Effector memory CD4-positive, alpha-beta T cell (primary cell): Measurements from ENCODE around the gene MTERF4.

Source experiments
- DNase-seq, 3 donors: peaks; one replicate each; pipeline ENCODE4 v3.0.0-alpha.2; 2020
- H3K27ac ChIP-seq: 2 replicates; pipeline ENCODE4 v1.7.0; 2013; ENCODE audit warnings: mild to moderate bottlenecking, low read length, moderate library complexity; ENCODE audit not compliant: insufficient read depth, poor library complexity, severe bottlenecking
- H3K27me3 ChIP-seq: replicated peaks from 2 replicates; pipeline ENCODE4 v1.7.0; 2013; ENCODE audit warnings: mild to moderate bottlenecking, low read length; ENCODE audit not compliant: insufficient read depth, control insufficient read depth, poor library complexity, severe bottlenecking
- H3K36me3 ChIP-seq: 2 replicates; pipeline ENCODE4 v1.7.0; 2013; ENCODE audit warnings: mild to moderate bottlenecking, low read length, moderate library complexity; ENCODE audit not compliant: control insufficient read depth, insufficient read depth
- H3K4me1 ChIP-seq: 2 replicates; pipeline ENCODE4 v1.7.0; 2013; ENCODE audit warnings: low read length, mild to moderate bottlenecking; ENCODE audit not compliant: control insufficient read depth, insufficient read depth, poor library complexity, severe bottlenecking
- H3K4me3 ChIP-seq: 2 replicates; pipeline ENCODE4 v1.7.0; 2013; ENCODE audit warnings: low read length, low read depth, mild to moderate bottlenecking; ENCODE audit not compliant: insufficient read depth, poor library complexity, severe bottlenecking
- H3K9me3 ChIP-seq: 2 replicates; pipeline ENCODE4 v1.7.0; 2013; ENCODE audit warnings: mild to moderate bottlenecking, low read length, moderate library complexity; ENCODE audit not compliant: control insufficient read depth

The MTERF4 gene

DNA sequence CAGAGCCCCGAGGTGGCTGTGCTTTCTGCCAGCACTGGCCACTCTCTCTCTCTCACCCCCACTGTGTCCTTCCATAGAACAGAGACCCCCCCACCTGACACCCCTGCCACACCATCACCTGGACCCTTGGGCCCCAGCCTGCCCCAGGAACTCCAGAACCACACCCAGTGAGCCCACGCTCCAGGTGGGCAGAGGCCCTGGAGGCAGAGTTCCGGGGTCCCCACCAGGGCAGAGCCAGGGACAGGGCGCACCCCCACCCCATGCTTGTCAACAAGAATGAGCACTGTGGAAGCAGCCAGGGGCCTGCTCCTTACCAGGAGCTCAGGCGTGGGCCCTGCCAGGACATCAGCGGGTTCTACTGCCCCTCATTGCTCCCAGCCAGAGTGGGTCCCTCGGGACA lies 32.6 kb upstream of the MTERF4 start:
- H3K36me3 ChIP-seq = peaks cover 34% of the 10 kb centered on the region
- H3K4me1 ChIP-seq = no peaks in the 10 kb centered on the region
- no peak overlapping the region for H3K4me3 ChIP-seq
- no peak overlapping the region for H3K27ac ChIP-seq
- H3K27me3 ChIP-seq = no peaks in the 10 kb centered on the region
- no peaks in the 10 kb centered on the region for H3K9me3 ChIP-seq
- DNase-seq = no peak

DNA sequence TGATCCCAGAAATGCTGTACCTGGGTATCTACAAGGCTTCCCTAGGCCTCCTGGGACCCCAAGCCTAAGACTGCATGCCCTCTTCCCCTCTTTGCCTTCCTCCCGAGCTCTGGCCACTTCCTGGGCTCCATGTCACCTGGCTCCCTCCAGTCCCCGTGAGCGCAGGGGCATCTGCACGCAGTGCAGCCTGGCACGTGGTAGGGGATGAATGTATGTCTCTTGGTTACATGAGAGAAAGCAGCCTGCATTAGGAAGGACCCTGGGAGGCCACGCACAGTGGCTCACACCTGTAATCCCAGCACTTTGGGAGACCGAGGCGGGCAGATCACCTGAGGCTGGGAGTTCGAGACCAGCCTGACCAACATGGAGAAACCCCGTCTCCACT lies 31.3 kb upstream of the MTERF4 start:
- Histone ChIP-seq H3K4me3 (no peak overlapping the region), H3K4me1 (peaks cover 1% of the 10 kb centered on the region), H3K27me3 (no peaks in the 10 kb centered on the region), H3K9me3 (no peaks in the 10 kb centered on the region), H3K36me3 (peaks cover 27% of the 10 kb centered on the region), H3K27ac (no peak overlapping the region)
- no peak for DNase-seq

DNA sequence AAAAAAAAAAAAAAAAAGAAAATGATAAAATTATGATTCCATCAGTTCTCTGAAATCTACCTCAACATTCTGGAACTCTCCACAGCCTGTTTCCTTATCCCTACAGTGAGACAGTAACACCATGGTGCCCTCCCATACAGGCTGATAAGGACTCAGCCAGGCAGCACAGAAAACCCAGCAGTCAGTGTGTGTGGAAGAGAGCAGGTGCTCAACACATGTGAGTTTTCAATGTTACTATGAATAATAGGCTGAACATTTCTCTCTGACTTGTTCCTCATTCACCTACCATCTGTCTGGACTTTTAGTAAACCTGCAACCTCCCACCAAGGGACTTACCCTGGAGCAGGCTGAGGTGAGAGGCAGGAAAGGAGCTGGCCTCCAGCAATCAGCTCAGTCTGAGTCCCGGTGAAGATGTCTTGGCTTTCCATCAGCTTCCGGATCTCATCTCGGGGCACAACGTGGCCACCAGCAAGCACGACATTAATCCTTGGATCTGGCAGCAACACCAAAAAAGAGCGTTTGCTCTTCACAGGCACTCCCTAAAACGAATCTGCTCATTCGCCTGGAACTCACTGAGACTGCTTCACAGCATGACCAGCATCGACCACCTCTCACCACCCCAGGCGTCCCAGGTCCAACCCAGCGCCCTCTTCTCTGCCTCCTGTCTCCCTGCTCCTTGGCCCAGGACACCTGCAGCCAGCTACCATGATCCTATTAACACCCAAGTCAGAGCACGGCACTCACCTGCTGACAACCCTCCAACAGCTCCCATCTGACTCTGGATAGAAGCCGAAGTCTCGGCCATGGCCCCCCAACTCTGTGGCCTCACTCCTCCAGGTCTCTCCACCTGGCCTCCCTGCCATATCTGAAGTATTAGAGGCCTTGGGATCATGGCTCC lies 30.7 kb upstream of the MTERF4 start:
- H3K27me3 ChIP-seq = no peaks in the 10 kb centered on the region
- peaks cover 21% of the 10 kb centered on the region for H3K36me3 ChIP-seq
- no peaks in the 10 kb centered on the region for H3K9me3 ChIP-seq
- peaks cover 8% of the 10 kb centered on the region for H3K4me1 ChIP-seq
- H3K4me3 ChIP-seq = no peak overlapping the region
- no peak overlapping the region for H3K27ac ChIP-seq
- no peak for DNase-seq

DNA sequence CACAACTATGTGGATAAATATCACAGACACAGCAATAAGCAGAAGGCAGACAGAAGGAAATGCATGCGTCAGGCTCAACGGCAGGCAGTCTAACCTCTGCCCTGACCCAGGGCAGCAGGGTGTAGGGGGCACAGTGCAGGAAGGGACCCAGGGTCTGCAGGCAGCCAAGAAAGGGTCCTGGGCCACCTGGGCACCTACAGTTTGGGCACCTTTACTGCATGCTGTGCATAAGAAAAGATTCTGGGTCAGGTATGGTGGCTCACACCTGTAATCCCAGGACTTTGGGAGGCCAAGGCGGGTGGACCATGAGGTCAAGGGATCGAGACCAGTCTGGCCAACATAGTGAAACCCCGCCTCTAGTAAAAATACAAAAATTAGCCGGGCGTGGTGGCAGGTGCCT lies 29.4 kb upstream of the MTERF4 start:
- H3K4me1 ChIP-seq = peaks cover 12% of the 10 kb centered on the region
- H3K9me3 ChIP-seq = no peaks in the 10 kb centered on the region
- H3K27me3 ChIP-seq = no peaks in the 10 kb centered on the region
- DNase-seq = no peak
- H3K27ac ChIP-seq = no peak overlapping the region
- H3K36me3 ChIP-seq = peaks cover 9% of the 10 kb centered on the region
- no peak overlapping the region for H3K4me3 ChIP-seq

DNA sequence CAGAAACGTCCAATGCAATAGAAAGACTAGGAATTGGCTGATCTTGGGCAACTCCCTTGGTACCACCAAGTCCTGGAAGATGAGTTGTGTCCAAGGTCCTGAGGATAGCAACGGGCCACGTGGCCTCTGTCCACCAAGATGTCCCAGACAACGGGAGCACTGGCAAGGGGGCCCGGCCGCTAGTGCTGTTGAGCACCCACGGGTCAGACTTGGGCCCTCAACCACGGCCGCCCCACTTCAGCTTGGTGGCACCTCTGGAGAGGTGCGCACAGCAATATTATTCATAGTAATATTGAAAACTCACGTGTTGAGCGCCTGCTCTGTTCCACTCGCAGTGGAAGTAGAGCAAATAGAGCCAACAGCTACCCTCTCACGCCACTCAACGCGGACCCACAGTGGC lies 28.2 kb upstream of the MTERF4 start:
- no peak overlapping the region for H3K27ac ChIP-seq
- no peak overlapping the region for H3K4me3 ChIP-seq
- no peaks in the 10 kb centered on the region for H3K36me3 ChIP-seq
- no peaks in the 10 kb centered on the region for H3K9me3 ChIP-seq
- DNase-seq = no peak
- H3K4me1 ChIP-seq = peaks cover 12% of the 10 kb centered on the region
- no peaks in the 10 kb centered on the region for H3K27me3 ChIP-seq

DNA sequence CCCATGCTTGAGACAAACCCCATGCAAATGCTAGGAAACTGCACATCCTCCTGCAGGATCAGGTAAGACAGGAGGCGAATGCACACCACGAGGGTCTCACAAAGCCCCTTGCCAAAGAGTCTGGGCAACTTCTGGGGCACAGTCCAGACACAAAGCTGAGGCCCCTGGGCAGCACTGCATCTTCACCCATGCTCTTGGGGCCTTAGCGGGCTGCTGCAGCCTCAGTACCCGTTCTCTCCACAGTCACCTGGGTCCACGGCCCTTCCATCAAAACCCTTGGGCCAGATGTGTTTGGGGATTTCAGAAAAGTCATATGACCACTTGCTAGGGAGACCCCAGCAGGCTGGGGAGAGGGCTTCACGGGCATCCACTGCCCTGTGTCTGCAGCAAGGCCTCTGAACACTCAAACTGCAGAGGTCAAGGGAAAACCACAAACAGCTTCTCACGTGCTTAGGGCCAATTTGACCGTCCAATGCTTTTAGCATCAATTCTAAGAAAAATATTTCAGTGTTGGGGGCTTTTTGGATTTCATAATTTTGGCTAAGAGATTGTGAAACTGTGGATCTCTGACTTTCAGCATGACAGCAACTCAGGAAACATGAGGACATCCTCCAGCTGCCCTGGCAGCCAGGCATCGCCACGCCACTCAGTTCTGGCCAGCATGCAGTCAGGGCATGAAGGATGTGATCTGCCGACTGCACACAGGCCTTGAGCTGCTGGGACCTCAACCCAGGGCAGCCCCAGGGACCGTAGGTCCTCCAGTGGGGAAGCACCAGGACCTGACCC lies 27.2 kb upstream of the MTERF4 start:
- no peaks in the 10 kb centered on the region for H3K36me3 ChIP-seq
- no peak for DNase-seq
- H3K27ac ChIP-seq = no peak overlapping the region
- no peaks in the 10 kb centered on the region for H3K9me3 ChIP-seq
- H3K27me3 ChIP-seq = no peaks in the 10 kb centered on the region
- H3K4me1 ChIP-seq = peaks cover 12% of the 10 kb centered on the region
- H3K4me3 ChIP-seq = no peak overlapping the region

DNA sequence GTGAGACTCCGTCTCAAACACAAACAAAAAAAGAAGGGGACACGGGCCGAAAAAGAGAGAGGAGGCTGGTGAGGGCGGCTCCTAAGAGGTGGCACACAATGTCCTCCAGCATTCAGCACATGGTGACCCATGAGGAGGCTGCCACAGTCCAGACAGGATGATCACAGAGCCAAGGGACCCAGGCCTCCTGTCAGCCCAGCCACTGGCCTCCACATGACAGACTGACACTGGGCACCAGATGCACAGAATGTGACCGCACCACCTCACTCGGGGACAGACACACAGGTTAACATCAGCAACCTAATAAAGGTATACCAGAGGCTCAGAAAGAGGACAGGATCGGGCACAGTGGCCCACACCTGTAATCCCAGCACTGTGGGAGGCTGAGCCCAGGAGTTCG lies 26.2 kb upstream of the MTERF4 start:
- peak overlapping the region; percentile 45 for H3K27ac ChIP-seq
- H3K36me3 ChIP-seq = no peaks in the 10 kb centered on the region
- no peak overlapping the region for H3K4me3 ChIP-seq

DNA sequence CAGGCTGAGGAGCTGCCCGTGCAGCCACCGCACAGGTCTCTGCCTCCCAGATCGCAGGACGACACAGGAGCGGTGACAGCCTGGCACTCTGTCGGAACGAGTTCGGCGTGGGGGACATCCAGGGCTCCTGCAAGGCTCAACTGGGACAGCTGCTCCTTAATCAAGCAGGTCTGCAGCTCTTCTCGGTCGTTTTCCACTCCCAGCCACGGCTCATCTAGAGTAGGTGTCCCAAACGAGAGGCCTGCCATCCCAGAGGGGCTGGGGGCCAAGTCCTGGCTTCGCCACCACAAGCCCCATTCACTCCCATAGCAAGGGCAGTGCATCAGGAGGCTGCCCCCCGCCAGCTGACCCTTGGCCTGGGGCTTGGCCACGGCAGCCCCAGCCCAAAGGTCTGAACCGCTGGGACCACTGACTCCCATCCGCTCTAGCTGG lies 24.7 kb upstream of the MTERF4 start:
- Histone ChIP-seq H3K27ac (peak overlapping the region; percentile 13), H3K36me3 (no peaks in the 10 kb centered on the region)

More for the DNA sequence above, 26.2 kb upstream of the MTERF4 start:
- no peaks in the 10 kb centered on the region for H3K27me3 ChIP-seq
- peaks cover 18% of the 10 kb centered on the region for H3K4me1 ChIP-seq
- no peaks in the 10 kb centered on the region for H3K9me3 ChIP-seq
- no peak for DNase-seq

DNA sequence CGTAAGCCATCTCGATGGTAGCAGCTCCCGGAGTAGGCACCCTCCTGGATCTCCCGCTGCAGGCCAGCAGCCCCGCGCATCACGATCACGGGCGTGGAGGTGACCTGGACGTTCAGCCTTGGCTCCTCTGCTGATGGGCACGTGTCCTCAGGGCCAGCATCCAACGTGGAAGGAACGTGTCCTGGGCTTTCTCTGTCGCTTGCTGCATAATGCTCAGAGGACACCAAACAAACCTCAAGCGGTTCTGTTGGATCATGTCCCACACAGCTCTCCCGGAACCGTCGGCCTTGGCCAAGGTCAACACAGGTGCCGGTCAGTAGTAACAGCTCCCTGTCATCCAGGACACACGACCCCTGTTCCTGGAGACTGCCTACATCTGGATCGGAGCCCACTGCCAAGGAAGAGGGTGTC lies 24.1 kb upstream of the MTERF4 start:
- H3K4me3 ChIP-seq = no peak overlapping the region
- no peaks in the 10 kb centered on the region for H3K27me3 ChIP-seq
- DNase-seq = no peak
- no peaks in the 10 kb centered on the region for H3K9me3 ChIP-seq
- H3K36me3 ChIP-seq = no peaks in the 10 kb centered on the region
- peaks cover 18% of the 10 kb centered on the region for H3K4me1 ChIP-seq
- peak overlapping the region; percentile 13 for H3K27ac ChIP-seq

More for the DNA sequence above, 24.7 kb upstream of the MTERF4 start:
- H3K27me3 ChIP-seq = no peaks in the 10 kb centered on the region
- H3K4me1 ChIP-seq = peaks cover 18% of the 10 kb centered on the region
- no peaks in the 10 kb centered on the region for H3K9me3 ChIP-seq
- DNase-seq = no peak
- no peak overlapping the region for H3K4me3 ChIP-seq

DNA sequence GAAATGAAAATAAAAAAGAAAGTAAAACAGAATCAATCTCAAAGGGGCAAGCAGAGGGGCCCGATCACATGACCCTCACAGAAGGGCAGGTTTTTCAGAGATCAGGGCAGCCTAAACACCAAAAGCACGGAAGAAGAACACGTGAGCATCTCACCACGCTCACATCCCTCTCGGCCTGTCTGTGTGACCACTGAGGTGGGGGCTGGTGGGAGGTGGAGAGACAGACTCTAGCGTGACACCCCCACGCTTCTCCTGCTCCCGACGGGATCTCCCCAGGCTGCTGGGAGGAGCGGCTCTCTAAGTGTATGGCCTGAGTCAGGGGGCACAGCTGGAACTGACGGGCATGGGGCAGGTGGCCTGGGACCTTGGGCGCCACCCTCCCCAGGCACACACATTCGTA lies 23.5 kb upstream of the MTERF4 start:
- Histone ChIP-seq H3K36me3 (no peaks in the 10 kb centered on the region), H3K27ac (no peak overlapping the region), H3K27me3 (no peaks in the 10 kb centered on the region), H3K4me3 (no peak overlapping the region), H3K9me3 (no peaks in the 10 kb centered on the region), H3K4me1 (peaks cover 18% of the 10 kb centered on the region)
- no peak for DNase-seq
